GM12873 (cell line): ENCODE measurements around the gene SH3D21.

ENCODE experiments used
- CTCF ChIP-seq: IDR thresholded peaks from 2 replicates; pipeline ENCODE4 v1.5.1; 2012; ENCODE audit warnings: low read depth, mild to moderate bottlenecking, moderate library complexity, low read length, control low read depth; ENCODE audit not compliant: insufficient read depth; ENCODE audit errors: missing control alignments

Gene SH3D21

GRCh38 chr1:36365381-36365780 lies 59.2 kb downstream of the SH3D21 start:
- no peak for TF ChIP-seq CTCF

- peak; percentile 9 for TF ChIP-seq CTCF
Measured at GRCh38 chr1:36366091-36366661, 60.0 kb downstream of the SH3D21 start.

DNA sequence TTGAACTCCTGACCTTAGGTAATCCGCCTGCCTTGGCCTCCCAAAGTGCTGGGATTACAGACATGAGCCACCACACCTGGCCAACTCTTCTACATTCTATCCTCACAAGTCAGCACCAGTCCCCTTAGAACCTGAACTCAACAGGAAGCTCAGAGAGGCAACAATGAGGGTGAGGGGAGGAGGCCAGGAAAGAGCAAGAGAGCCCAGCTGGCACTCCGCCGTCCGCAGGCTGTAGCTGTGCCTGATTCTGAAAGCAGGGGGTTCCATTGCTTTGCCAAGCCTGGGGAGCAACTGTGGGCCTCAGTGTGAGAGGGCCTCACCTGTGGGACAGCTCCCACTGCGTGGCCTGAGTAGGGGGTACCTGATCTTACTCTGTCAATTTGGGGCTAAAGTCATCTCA lies 60.9 kb downstream of the SH3D21 start:
- no peak for TF ChIP-seq CTCF

DNA sequence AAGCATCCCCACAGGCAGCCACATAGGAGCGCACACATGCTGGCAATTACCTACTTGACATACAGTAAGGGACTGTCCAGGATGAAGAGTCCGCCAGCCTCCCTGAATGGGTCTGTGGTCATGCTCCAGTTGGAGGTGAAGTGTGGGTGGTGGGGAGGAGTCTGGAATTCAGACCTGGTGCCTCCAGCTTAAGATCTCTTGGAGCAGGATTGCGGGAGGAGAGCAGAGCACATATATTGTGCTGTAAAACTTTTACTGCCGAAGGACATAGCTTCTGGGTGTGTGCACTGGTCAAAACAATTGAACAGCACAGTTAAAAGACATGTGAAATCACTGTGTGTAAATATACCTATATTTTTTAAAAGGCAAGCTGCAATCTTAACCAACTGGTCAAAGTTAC lies 61.6 kb downstream of the SH3D21 start:
- no peak for TF ChIP-seq CTCF

- peak; percentile 89 for TF ChIP-seq CTCF
Measured at GRCh38 chr1:36369061-36369861, 63.1 kb downstream of the SH3D21 start.
